Epithelial cell of proximal tubule (primary cell): ENCODE measurements around the gene DRC7. TPM values are rescaled to one million over a fixed set of nuclear protein-coding genes. Genes with fewer than 3 reads are reported as not detected.
A peak's percentile ranks its signal among the peaks of the same experiment; 100 is the strongest.

Experiments used
- DNase-seq: peaks from one replicate; pipeline ENCODE4 v3.0.0-alpha.2; 2011; ENCODE audit warnings: low read depth
- H3K4me3 ChIP-seq: 2 replicates; pipeline ENCODE4 v1.5.1; 2011; ENCODE audit warnings: low read depth, mild to moderate bottlenecking, low read length
- total RNA-seq: library from RNA; depleted of rRNA; stranded (reverse); fragments of >200 nt; gene quantifications from 2 replicates; pipeline ENCODE4 v1.2.3, GENCODE V29; 2015
- TF ChIP-seq, protein P1 (sequence below): conservative IDR thresholded peaks from 2 replicates; pipeline ENCODE4 v1.5.1; 2012; ENCODE audit warnings: low read depth, mild to moderate bottlenecking, low read length

Gene DRC7
- total RNA-seq, 1 donor from 2014 or later, result not detected

DNA sequence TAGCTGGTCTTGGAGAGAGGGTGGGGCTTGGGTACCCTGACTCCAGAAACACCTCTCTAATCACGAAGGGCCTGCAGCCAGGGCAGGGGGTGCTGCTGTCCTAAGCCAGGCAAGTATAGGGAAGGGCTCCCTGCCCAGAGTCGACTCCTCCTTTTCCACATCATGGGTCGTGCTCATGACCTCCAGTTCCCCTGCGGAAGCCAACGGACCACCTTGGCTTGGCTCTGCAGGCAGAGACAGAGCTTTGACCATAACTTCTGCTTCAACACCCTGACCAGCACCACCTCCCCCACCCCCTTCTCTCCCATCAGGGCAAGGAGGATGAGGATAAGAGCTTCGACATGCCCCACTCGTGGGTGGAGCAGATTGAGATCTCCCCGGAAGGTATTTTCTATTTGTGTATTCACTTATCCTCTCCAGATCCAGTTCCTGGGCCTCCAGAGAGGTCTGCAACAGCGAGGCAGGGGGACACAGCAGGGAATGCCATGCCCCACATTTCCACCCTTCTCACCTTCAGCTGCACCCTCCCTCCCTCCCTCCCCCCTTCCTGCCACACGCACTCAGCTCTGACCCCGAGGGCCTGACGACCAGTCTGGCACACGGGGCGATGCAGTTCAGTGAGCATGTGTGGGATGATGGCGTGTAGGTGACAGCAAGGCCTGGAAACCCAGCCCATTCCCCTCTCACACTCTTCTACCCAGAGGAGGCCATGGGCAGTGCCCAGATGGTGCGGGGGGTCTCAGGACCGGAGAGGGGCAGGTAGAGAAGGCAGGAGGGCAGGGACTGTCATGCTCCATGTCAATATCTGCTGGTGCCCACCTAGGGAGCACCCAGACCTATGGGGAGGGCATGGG lies 27.0 kb downstream of the DRC7 start:
- no peak overlapping the region for H3K4me3 ChIP-seq
- no peak for DNase-seq
- TF ChIP-seq, protein P1, sequence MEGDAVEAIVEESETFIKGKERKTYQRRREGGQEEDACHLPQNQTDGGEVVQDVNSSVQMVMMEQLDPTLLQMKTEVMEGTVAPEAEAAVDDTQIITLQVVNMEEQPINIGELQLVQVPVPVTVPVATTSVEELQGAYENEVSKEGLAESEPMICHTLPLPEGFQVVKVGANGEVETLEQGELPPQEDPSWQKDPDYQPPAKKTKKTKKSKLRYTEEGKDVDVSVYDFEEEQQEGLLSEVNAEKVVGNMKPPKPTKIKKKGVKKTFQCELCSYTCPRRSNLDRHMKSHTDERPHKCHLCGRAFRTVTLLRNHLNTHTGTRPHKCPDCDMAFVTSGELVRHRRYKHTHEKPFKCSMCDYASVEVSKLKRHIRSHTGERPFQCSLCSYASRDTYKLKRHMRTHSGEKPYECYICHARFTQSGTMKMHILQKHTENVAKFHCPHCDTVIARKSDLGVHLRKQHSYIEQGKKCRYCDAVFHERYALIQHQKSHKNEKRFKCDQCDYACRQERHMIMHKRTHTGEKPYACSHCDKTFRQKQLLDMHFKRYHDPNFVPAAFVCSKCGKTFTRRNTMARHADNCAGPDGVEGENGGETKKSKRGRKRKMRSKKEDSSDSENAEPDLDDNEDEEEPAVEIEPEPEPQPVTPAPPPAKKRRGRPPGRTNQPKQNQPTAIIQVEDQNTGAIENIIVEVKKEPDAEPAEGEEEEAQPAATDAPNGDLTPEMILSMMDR, result no peak

DNA sequence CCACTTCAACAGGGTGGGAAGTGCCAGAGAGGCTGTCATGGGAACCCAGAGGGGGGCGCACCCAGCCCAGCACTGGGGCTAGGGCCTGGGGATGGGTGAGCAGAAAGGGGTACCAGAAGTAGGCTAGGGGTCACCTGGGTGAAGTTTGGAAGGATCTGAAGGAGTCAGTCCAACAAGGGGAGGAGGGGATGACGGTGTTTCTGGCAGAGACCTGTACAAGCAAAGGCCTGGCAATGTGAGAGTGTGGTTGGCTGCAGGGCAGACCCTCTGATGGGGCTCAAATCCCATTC lies 27.5 kb downstream of the DRC7 start:
- TF ChIP-seq, protein P1, result peak; percentile 32
- no peak overlapping the region for H3K4me3 ChIP-seq
- no peak for DNase-seq

DNA sequence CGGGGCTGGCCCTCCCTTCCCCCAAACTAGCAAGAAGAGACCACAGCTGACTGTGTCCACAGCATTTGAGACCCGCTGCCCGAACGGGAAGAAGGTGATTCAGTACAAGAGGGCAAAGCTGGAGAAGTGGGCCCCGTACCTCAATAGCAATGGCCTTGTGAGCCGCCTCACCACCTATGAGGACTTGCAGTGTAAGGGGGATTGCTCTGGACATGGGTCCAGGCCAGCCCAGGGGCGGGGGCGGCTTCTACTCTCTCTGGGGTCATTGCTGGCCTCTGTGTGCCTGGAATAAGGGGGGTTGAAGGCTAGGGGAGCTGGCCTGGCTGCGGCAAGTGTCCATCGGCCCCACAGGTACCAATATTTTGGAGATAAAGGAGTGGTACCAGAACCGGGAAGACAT lies 28.0 kb downstream of the DRC7 start:
- TF ChIP-seq, protein P1, result no peak
- DNase-seq, result no peak
- H3K4me3 ChIP-seq, result no peak overlapping the region

DNA sequence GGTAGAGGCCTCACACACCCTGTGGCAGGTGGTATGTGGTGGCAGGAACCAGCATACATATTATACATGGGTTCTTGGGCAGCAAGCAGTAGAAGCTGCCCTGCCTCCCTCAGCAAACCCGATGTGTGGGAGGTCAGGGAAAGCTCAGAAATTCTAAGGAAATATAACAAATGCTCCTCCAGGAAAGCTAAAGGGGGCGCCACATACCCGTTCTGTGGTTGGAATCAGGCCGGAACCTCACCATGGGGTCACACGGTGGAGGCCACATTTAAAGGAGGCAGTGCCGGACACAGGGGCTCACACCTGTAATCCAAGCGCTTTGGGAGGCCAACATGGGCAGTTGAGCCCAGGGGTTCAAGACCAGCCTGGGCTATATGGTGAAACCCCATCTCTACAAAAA lies 28.6 kb downstream of the DRC7 start:
- TF ChIP-seq, protein P1, result peak; percentile 55
- DNase-seq, result no peak
- no peak overlapping the region for H3K4me3 ChIP-seq

DNA sequence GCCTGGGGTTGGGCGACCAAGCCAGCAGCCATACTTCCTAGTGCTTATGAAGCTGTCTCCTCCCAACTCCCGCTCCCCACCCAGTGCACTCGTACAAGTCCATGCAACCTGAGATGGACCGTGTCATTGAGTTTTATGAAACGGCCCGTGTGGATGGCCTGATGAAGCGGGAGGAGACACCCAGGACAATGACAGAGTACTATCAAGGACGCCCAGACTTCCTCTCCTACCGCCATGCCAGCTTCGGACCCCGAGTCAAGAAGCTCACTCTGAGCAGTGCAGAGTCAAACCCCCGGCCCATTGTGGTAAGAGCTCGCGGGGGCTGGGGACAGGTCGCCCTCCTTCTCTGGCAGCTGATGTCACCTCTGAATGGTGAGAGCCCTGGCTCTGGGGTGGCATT lies 29.9 kb downstream of the DRC7 start:
- TF ChIP-seq, protein P1, result no peak
- no peak overlapping the region for H3K4me3 ChIP-seq
- no peak for DNase-seq

DNA sequence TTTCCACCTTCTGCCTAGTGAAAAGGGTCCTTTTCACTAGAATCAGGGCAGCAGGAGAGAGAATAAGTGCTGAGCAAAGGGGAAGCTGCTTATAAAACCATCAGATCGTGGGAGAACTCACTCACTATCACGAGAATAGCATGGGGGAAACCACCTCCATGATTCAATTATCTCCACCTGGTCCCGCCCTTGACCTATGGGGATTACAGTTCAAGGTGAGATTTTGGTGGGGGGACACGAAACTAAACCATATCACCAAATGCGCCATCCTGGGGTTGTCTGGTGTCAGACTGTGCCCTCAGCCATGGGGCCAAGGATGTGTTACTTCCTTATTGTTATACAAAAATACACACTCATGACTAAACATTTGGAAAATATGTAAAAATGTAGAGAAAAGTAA lies 30.5 kb downstream of the DRC7 start:
- TF ChIP-seq, protein P1, result no peak
- H3K4me3 ChIP-seq, result no peak overlapping the region
- no peak for DNase-seq

DNA sequence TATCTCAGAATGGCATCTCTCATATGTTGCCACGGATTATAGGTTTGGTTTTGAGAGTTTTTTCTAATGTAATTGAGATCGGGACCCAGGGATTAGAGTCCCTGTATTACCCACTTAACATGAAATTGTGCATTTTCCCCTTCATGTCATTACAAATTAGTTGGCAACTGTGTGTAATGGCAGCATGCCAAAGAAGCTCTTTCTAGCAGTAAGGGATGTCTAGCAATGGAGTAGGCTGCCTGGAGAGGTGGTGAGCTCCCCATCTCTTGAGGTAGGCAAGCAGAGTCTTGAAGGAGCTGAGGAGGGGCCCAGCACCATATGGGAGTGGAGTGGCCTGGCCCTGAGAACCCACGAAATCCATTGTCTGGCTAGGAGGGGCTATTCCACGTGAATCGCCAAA lies 30.9 kb downstream of the DRC7 start:
- DNase-seq, result no peak
- TF ChIP-seq, protein P1, result no peak
- no peak overlapping the region for H3K4me3 ChIP-seq
